Measurements from ENCODE around the gene NEURL3.

GRCh38 chr2:96539215-96539920 lies 34.2 kb upstream of the NEURL3 start:
- TF ChIP-seq, protein P1, sequence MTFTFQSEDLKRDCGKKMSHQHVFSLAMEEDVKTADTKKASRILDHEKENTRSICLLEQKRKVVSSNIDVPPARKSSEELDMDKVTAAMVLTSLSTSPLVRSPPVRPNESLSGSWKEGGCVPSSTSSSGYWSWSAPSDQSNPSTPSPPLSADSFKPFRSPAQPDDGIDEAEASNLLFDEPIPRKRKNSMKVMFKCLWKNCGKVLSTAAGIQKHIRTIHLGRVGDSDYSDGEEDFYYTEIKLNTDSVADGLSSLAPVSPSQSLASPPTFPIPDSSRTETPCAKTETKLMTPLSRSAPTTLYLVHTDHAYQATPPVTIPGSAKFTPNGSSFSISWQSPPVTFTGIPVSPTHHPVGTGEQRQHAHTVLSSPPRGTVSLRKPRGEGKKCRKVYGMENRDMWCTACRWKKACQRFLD (tag by site-specific recombination; IDR thresholded peaks at IDR 0.05), result no peak
- TF ChIP-seq CTCF (tag by site-specific recombination; IDR thresholded peaks at IDR 0.05) (no peak), MYNN (tag by site-specific recombination; IDR thresholded peaks at IDR 0.05; ENCODE audit: borderline replicate concordance) (no peak), ZNF280D (tag by site-specific recombination; IDR thresholded peaks at IDR 0.05) (no peak)
- TF ChIP-seq, protein P2, sequence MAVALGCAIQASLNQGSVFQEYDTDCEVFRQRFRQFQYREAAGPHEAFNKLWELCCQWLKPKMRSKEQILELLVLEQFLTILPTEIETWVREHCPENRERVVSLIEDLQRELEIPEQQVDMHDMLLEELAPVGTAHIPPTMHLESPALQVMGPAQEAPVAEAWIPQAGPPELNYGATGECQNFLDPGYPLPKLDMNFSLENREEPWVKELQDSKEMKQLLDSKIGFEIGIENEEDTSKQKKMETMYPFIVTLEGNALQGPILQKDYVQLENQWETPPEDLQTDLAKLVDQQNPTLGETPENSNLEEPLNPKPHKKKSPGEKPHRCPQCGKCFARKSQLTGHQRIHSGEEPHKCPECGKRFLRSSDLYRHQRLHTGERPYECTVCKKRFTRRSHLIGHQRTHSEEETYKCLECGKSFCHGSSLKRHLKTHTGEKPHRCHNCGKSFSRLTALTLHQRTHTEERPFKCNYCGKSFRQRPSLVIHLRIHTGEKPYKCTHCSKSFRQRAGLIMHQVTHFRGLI (tag by site-specific recombination; IDR thresholded peaks at IDR 0.05), result no peak
- TF ChIP-seq, protein P3, sequence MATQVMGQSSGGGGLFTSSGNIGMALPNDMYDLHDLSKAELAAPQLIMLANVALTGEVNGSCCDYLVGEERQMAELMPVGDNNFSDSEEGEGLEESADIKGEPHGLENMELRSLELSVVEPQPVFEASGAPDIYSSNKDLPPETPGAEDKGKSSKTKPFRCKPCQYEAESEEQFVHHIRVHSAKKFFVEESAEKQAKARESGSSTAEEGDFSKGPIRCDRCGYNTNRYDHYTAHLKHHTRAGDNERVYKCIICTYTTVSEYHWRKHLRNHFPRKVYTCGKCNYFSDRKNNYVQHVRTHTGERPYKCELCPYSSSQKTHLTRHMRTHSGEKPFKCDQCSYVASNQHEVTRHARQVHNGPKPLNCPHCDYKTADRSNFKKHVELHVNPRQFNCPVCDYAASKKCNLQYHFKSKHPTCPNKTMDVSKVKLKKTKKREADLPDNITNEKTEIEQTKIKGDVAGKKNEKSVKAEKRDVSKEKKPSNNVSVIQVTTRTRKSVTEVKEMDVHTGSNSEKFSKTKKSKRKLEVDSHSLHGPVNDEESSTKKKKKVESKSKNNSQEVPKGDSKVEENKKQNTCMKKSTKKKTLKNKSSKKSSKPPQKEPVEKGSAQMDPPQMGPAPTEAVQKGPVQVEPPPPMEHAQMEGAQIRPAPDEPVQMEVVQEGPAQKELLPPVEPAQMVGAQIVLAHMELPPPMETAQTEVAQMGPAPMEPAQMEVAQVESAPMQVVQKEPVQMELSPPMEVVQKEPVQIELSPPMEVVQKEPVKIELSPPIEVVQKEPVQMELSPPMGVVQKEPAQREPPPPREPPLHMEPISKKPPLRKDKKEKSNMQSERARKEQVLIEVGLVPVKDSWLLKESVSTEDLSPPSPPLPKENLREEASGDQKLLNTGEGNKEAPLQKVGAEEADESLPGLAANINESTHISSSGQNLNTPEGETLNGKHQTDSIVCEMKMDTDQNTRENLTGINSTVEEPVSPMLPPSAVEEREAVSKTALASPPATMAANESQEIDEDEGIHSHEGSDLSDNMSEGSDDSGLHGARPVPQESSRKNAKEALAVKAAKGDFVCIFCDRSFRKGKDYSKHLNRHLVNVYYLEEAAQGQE (tag by site-specific recombination; IDR thresholded peaks at IDR 0.05), result no peak

Measured in HEK293 (cell line).